K562 (cell line): ENCODE measurements around the gene EIPR1. TPM values are rescaled to one million over a fixed set of nuclear protein-coding genes. Genes with fewer than 3 reads are reported as not detected.

Experiments
- ATAC-seq: fragments of 200-7000 bp; cut with Tn5 transposase; 3 replicates; pipeline ENCODE4 v1.9.1; 2020; ENCODE audit warnings: moderate library complexity
- BruUV-seq: library from RNA; stranded (reverse); fragments of 400-500 nt; replicated peaks from 2 replicates; lab custom pipeline; 2021; lab: Mats Ljungman, UMichigan
- CTCF ChIA-PET: fragments of 300-600 bp; formaldehyde crosslinking; extraction: SDS; loops from one replicate; lab custom pipeline; 2021; ENCODE audit warnings: low intra/inter-chr PET ratio; lab: Yijun Ruan, JAX
- POLR2A ChIA-PET: fragments of 300-600, 350-650 bp; sonication (Branson Sonifier 250); formaldehyde crosslinking; extraction: SDS; loops from one replicate; lab custom pipeline; 2021; ENCODE audit warnings: antibody characterized with exemption, inconsistent platforms; lab: Yijun Ruan, JAX
- DNase-seq, 4 experiments: peaks; one replicate each; pipeline versions ENCODE4 v3.0.0 to v3.0.0-alpha.2; 2011 to 2018; ENCODE audit warnings: low spot score in 3 of 4, mixed read lengths in 3 of 4; ENCODE audit errors: extremely low read depth in 1 of 4
- FAIRE-seq: peaks from 2 replicates; lab custom pipeline; 2011; peaks lifted over from hg19 to GRCh38; lab: Jason Lieb, UNC
- H2AFZ ChIP-seq: 2 replicates; pipeline ENCODE4 v1.6.0; 2011; ENCODE audit warnings: low read depth, low read length, control low read depth, inconsistent platforms
- H3K27ac ChIP-seq: fragments of 200-600 bp; 3 replicates; pipeline ENCODE4 v1.8.0; 2011; ENCODE audit warnings: low read depth, mild to moderate bottlenecking, control low read depth, inconsistent platforms, low read length, moderate library complexity, mixed read lengths; ENCODE audit errors: extremely low read depth
- H3K27me3 ChIP-seq, 2 experiments: fragments of 300-600 bp in 1 of 2; 2 replicates in 1 of 2; 3 replicates in 1 of 2; pipeline versions ENCODE4 v1.6.0 to v1.8.0; 2011; ENCODE audit warnings: inconsistent platforms in 2 of 2, low read length in 2 of 2, mild to moderate bottlenecking in 1 of 2, mixed read lengths in 1 of 2, moderate library complexity in 1 of 2; ENCODE audit not compliant: control insufficient read depth in 2 of 2, insufficient read depth in 2 of 2
- H3K36me3 ChIP-seq: fragments of 300-600 bp; 3 replicates; pipeline ENCODE4 v1.8.0; 2011; ENCODE audit warnings: mild to moderate bottlenecking, low read length, inconsistent platforms; ENCODE audit not compliant: control insufficient read depth, insufficient read depth
- H3K4me1 ChIP-seq, 2 experiments: fragments of 200-600 bp in 1 of 2; replicated peaks in 1 of 2; 2 replicates in 1 of 2; 3 replicates in 1 of 2; pipeline versions ENCODE4 v1.5.1 to v1.8.0; 2011; ENCODE audit warnings: inconsistent platforms in 2 of 2, low read length in 2 of 2, mild to moderate bottlenecking in 1 of 2, mixed read lengths in 1 of 2, moderate library complexity in 1 of 2; ENCODE audit not compliant: control insufficient read depth in 2 of 2, insufficient read depth in 2 of 2
- H3K4me2 ChIP-seq: 2 replicates; pipeline ENCODE4 v1.6.1; 2011; ENCODE audit warnings: low read length, control low read depth, inconsistent platforms, mixed read lengths; ENCODE audit not compliant: insufficient read depth
- H3K4me3 ChIP-seq: fragments of 200-600 bp; sonication (generic), shearing (Covaris generic); 2 replicates; pipeline ENCODE4 v1.5.1; 2016; ENCODE audit warnings: control low read depth, inconsistent platforms
- H3K79me2 ChIP-seq: fragments of 200-600 bp; 3 replicates; pipeline ENCODE4 v1.8.0; 2011; ENCODE audit warnings: low read length, inconsistent platforms; ENCODE audit not compliant: control insufficient read depth, insufficient read depth
- H3K9ac ChIP-seq, 2 experiments: 2 replicates each; pipeline versions ENCODE4 v1.6.0 to v1.6.1; 2011; ENCODE audit warnings: low read depth in 2 of 2, low read length in 2 of 2, control low read depth in 1 of 2, inconsistent platforms in 1 of 2, mild to moderate bottlenecking in 1 of 2, mixed read lengths in 1 of 2; ENCODE audit not compliant: insufficient read depth in 1 of 2
- H3K9me1 ChIP-seq: one replicate; pipeline ENCODE4 v1.6.0; 2011; ENCODE audit warnings: inconsistent platforms, mild to moderate bottlenecking, low read length, moderate library complexity; ENCODE audit not compliant: control insufficient read depth, insufficient read depth
- H3K9me3 ChIP-seq: replicated peaks from 2 replicates; pipeline ENCODE4 v1.5.1; 2011; ENCODE audit warnings: low read depth, low read length, inconsistent platforms; ENCODE audit not compliant: control insufficient read depth, insufficient read depth
- H4K20me1 ChIP-seq: replicated peaks from 2 replicates; pipeline ENCODE4 v1.6.1; 2011; ENCODE audit warnings: low read length, inconsistent platforms, mixed read lengths; ENCODE audit not compliant: control insufficient read depth, insufficient read depth
- ATF3 ChIP-seq, 2 experiments: fragments of 450-650 bp in 1 of 2; sonication (generic) in 1 of 2; formaldehyde crosslinking in 1 of 2; IDR thresholded peaks in 1 of 2; conservative IDR thresholded peaks in 1 of 2; 2 replicates each; pipeline versions ENCODE4 v1.6.1 to v1.8.1; 2016 to 2023; ENCODE audit warnings: mild to moderate bottlenecking in 2 of 2, moderate library complexity in 2 of 2, inconsistent platforms in 1 of 2, missing genetic modification reagents in 1 of 2
- EP400 ChIP-seq: fragments of 450-650 bp; IDR thresholded peaks from 2 replicates; pipeline ENCODE4 v1.6.1; 2017; ENCODE audit warnings: antibody characterized with exemption, mild to moderate bottlenecking, moderate library complexity
- GATAD2B ChIP-seq: fragments of 450-650 bp; IDR thresholded peaks from 2 replicates; pipeline ENCODE4 v1.6.1; 2017; ENCODE audit warnings: mild to moderate bottlenecking, borderline replicate concordance
- NBN ChIP-seq: fragments of 450-650 bp; IDR thresholded peaks from 2 replicates; pipeline ENCODE4 v1.6.1; 2016; ENCODE audit warnings: low read depth, mild to moderate bottlenecking
- PTTG1 ChIP-seq: fragments of 450-650 bp; IDR thresholded peaks from 2 replicates; pipeline ENCODE4 v1.6.1; 2016; ENCODE audit warnings: low read depth, mild to moderate bottlenecking, missing genetic modification characterization, missing compliant biosample characterization
- SIN3A ChIP-seq, 2 experiments: fragments of 150-350 bp in 1 of 2; IDR thresholded peaks; 2 replicates each; pipeline ENCODE4 v1.6.1; 2011 to 2016; ENCODE audit warnings: borderline replicate concordance in 2 of 2, low read depth in 2 of 2, low read length in 2 of 2, mild to moderate bottlenecking in 2 of 2, moderate library complexity in 2 of 2; ENCODE audit not compliant: control insufficient read depth in 1 of 2
- TFAP4 ChIP-seq: sonication (generic); formaldehyde crosslinking; IDR thresholded peaks from 2 replicates; pipeline ENCODE4 v1.8.0; 2022; ENCODE audit warnings: missing genetic modification reagents, mild to moderate bottlenecking, moderate library complexity, borderline replicate concordance
- YY1 ChIP-seq, 3 experiments: IDR thresholded peaks; 2 replicates each; pipeline ENCODE4 v1.6.1; 2011; ENCODE audit warnings: low read length in 2 of 3, mild to moderate bottlenecking in 2 of 3, moderate library complexity in 2 of 3, borderline replicate concordance in 1 of 3, control low read depth in 1 of 3, low read depth in 1 of 3; ENCODE audit not compliant: insufficient read depth in 3 of 3, insufficient replicate concordance in 2 of 3, control insufficient read depth in 1 of 3, insufficient read length in 1 of 3; ENCODE audit errors: extremely low read depth in 1 of 3
- ZHX1 ChIP-seq: fragments of 150-350 bp; conservative IDR thresholded peaks from 2 replicates; pipeline ENCODE4 v1.6.1; 2014; ENCODE audit warnings: low read length
- ZNF431 ChIP-seq: sonication (generic); formaldehyde crosslinking; IDR thresholded peaks from 2 replicates; pipeline ENCODE4 v1.8.0; 2022; ENCODE audit warnings: mild to moderate bottlenecking, missing genetic modification reagents
- WGBS: fragments of 100-300 bp; shearing (Covaris generic); methylation state at CpG from one replicate; pipeline ENCODE4 v1.1.6; 2016; ENCODE audit warnings: low coverage, mixed read lengths; ENCODE audit not compliant: insufficient coverage; ENCODE audit errors: missing lambda C conversion rate; 5-methylcytosine and 5-hydroxymethylcytosine counted together
- in situ Hi-C: fragments of 300-500 bp; cut with MboI; formaldehyde crosslinking; loops from 4 replicates; pipeline ENCODE4 v1.15.0; 2018; ENCODE audit warnings: inconsistent platforms, mixed read lengths
- intact Hi-C: fragments of 100-400 bp; cut with micrococcal nuclease; formaldehyde crosslinking; loops from 2 replicates; pipeline ENCODE4 v1.14.2; 2022
- polyA plus RNA-seq, 8 experiments: library from polyadenylated mRNA; depleted of rRNA in 4 of 8; stranded (reverse) in 5 of 8; unstranded in 3 of 8; fragments of >200 nt; fragmentation: Nextera tagmentation in 2 of 8; fragmentation: Illumina TruSeq in 1 of 8; extraction: Ambion mirVana in 2 of 8; extraction: Trizol in 1 of 8; gene quantifications; 2 replicates each; pipeline versions ENCODE4 v1.2.1 to v1.2.3, GENCODE V29; 2011 to 2014; ENCODE audit warnings: inconsistent platforms in 1 of 8, missing spikeins in 1 of 8
- total RNA-seq, 7 experiments: library from RNA; depleted of rRNA in 6 of 7; stranded (reverse); fragments of >200 nt in 6 of 7; fragmentation: Illumina TruSeq in 2 of 7; extraction: Trizol in 2 of 7; gene quantifications; 2 replicates each; pipeline versions ENCODE4 v1.2.1 to v1.2.3, GENCODE V29; 2011 to 2021; ENCODE audit warnings: low replicate concordance in 1 of 7
- TF ChIP-seq, protein P1 (sequence below): fragments of 450-650 bp; IDR thresholded peaks from 2 replicates; pipeline ENCODE4 v1.6.1; 2017; ENCODE audit warnings: antibody characterized with exemption, mild to moderate bottlenecking

EIPR1 gene
- total and polyA plus RNA-seq, 9 of the 15 experiments (the other 6 are each of a cell fraction or from before 2014, with no cell fraction given) = 19.9 to 54.4 (median 35.9) TPM

DNA sequence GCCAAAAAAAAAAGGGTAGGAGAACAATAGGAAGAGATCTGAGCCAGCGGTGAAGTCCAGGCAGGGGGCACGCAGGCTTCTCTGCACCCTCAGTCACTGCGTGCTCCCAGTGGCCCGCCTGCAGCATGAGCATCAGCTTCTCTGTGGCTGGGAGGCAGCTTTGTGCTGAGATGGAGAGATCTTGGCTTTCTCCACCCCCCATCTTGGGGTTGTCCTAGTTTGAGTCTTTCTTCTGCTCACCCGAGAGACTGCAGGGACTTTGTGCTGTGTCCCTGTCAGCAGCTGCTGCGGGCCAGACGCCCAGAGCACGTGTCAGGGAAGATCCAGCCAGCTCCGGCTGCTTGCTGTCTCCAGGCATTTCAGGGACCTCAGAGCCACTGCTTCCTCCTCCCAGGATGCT is 22.2 kb upstream of the EIPR1 start:
- BruUV-seq = no TSS peak
- no peak overlapping the region for H3K4me3 ChIP-seq
- peaks cover 57% of the 10 kb centered on the region; the same call in 2 of the 3 replicates for H3K36me3 ChIP-seq
- no peak overlapping the region for H3K9ac ChIP-seq
- H3K27ac ChIP-seq = no peak overlapping the region
- H3K79me2 ChIP-seq = peaks cover 21% of the 10 kb centered on the region; the same call in 1 of the 3 replicates
- ChIA-PET POLR2A (interaction anchor here (2.2 kb wide), 1 partner anchor 13 kb away, joined by 9 read pairs; no protein-coding TSS in a partner anchor), CTCF (no interaction called here)
- intact Hi-C loops = no loop called here
- peaks cover 0 to 3% of the 10 kb centered on the region in 2 experiments; a peak in 2 of 5 replicates for H3K4me1 ChIP-seq
- 95% methylated on average over 6 of the region's 9 CpGs for WGBS
- H3K4me2 ChIP-seq = no peak overlapping the region
- FAIRE-seq = no peak
- H3K9me1 ChIP-seq = no peaks in the 10 kb centered on the region
- H2AFZ ChIP-seq = no peak overlapping the region
- H4K20me1 ChIP-seq = no peaks in the 10 kb centered on the region
- peaks cover 6% of the 10 kb centered on the region for H3K9me3 ChIP-seq
- ATAC-seq = no peak
- no peak for DNase-seq
- in situ Hi-C loops = no loop called here
- no peaks in the 10 kb centered on the region for H3K27me3 ChIP-seq
- TF ChIP-seq GATAD2B (no peak), SIN3A (IDR thresholded peaks at IDR 0.05; ENCODE audit: borderline replicate concordance in 2 of 2, control insufficient read depth in 1 of 2, low read depth in 2 of 2, low read length in 2 of 2) (no peak), ATF3 (IDR thresholded peaks at IDR 0.05) (no peak), ATF3 (CRISPR knock-in tag; conservative IDR thresholded peaks at IDR 0.05) (no peak), NBN (no peak), ZHX1 (no peak), PTTG1 (no peak), TFAP4 (CRISPR knock-in tag) (no peak), ZNF431 (no peak), YY1 (IDR thresholded peaks at IDR 0.05; ENCODE audit: borderline replicate concordance in 1 of 3, control insufficient read depth in 1 of 3, extremely low read depth in 1 of 3, insufficient read depth in 3 of 3, insufficient read length in 1 of 3, insufficient replicate concordance in 2 of 3, low read depth in 1 of 3, low read length in 2 of 3) (no peak), EP400 (no peak)
- TF ChIP-seq, protein P1, sequence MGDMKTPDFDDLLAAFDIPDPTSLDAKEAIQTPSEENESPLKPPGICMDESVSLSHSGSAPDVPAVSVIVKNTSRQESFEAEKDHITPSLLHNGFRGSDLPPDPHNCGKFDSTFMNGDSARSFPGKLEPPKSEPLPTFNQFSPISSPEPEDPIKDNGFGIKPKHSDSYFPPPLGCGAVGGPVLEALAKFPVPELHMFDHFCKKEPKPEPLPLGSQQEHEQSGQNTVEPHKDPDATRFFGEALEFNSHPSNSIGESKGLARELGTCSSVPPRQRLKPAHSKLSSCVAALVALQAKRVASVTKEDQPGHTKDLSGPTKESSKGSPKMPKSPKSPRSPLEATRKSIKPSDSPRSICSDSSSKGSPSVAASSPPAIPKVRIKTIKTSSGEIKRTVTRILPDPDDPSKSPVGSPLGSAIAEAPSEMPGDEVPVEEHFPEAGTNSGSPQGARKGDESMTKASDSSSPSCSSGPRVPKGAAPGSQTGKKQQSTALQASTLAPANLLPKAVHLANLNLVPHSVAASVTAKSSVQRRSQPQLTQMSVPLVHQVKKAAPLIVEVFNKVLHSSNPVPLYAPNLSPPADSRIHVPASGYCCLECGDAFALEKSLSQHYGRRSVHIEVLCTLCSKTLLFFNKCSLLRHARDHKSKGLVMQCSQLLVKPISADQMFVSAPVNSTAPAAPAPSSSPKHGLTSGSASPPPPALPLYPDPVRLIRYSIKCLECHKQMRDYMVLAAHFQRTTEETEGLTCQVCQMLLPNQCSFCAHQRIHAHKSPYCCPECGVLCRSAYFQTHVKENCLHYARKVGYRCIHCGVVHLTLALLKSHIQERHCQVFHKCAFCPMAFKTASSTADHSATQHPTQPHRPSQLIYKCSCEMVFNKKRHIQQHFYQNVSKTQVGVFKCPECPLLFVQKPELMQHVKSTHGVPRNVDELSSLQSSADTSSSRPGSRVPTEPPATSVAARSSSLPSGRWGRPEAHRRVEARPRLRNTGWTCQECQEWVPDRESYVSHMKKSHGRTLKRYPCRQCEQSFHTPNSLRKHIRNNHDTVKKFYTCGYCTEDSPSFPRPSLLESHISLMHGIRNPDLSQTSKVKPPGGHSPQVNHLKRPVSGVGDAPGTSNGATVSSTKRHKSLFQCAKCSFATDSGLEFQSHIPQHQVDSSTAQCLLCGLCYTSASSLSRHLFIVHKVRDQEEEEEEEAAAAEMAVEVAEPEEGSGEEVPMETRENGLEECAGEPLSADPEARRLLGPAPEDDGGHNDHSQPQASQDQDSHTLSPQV = no peak
